Pancreas (tissue), 10 donors: ENCODE measurements around the gene ZNF397. TPM values are rescaled to one million over a fixed set of nuclear protein-coding genes. Genes with fewer than 3 reads are reported as not detected.

ENCODE experiments used
- ATAC-seq, 4 donors: fragments of 200-7000 bp; cut with Tn5 transposase; one replicate each; pipeline versions ENCODE4 v1.8.0 to v1.9.1; 2020; ENCODE audit warnings: mild to moderate bottlenecking in 4 of 4, moderate library complexity in 4 of 4
- DNase-seq, 6 donors: peaks; one replicate each; pipeline ENCODE4 v3.0.0-alpha.2; 2020
- FAIRE-seq: peaks from 2 replicates; lab custom pipeline; 2012; peaks lifted over from hg19 to GRCh38; lab: Jason Lieb, UNC
- H3K27ac ChIP-seq, 4 donors: fragments of 200-600 bp; sonication (generic); 1 replicate in 3 of 4; 2 replicates in 1 of 4; pipeline versions ENCODE4 v1.5.0 to v1.8.0; 2020
- H3K27me3 ChIP-seq, 4 donors: fragments of 200-600 bp; one replicate each; pipeline ENCODE4 v1.8.0; 2021
- H3K36me3 ChIP-seq, 3 donors: fragments of 200-600 bp; sonication (generic) in 1 of 3; one replicate each; pipeline versions ENCODE4 v1.5.0 to v1.8.0; 2020 to 2021
- H3K4me1 ChIP-seq, 3 donors: fragments of 200-600 bp; one replicate each; pipeline ENCODE4 v1.8.0; 2021
- H3K4me3 ChIP-seq, 4 donors: fragments of 200-600 bp; sonication (generic) in 2 of 4; one replicate each; pipeline versions ENCODE4 v1.5.0 to v1.8.0; 2020 to 2021
- H3K9me3 ChIP-seq, 4 donors: fragments of 200-600 bp; one replicate each; pipeline ENCODE4 v1.8.0; 2021
- WGBS, 2 donors: extraction: QIAGEN DNeasy Blood & Tissue Kit; methylation state at CpG; one replicate each; pipeline ENCODE4 v1.1.7; 2013; 5-methylcytosine and 5-hydroxymethylcytosine counted together
- intact Hi-C, 3 donors: fragments of 100-400 bp; cut with DNase I; formaldehyde crosslinking; loops; one replicate each; pipeline versions ENCODE4 v1.11.1 to v1.14.2; 2022
- polyA plus RNA-seq, 2 donors: library from polyadenylated mRNA; stranded (reverse); fragments of 200-250 nt; gene quantifications; one replicate each; pipeline ENCODE4 v1.2.3, GENCODE V29; 2013
- total RNA-seq, 6 donors: library from RNA; stranded (reverse); fragmentation: NEBNext Ultra II Directional in 4 of 6; extraction: Animal tissue kit (Norgen Biotek cat#: 25700) in 4 of 6; gene quantifications; one replicate each; pipeline versions ENCODE4 v1.2.1 to v1.2.4, GENCODE V29; 2021 to 2023
- TF ChIP-seq, protein P1 (sequence below), 4 donors: fragments of 200-600 bp; sonication (generic) in 3 of 4; IDR thresholded peaks; one replicate each; pipeline versions ENCODE4 v1.5.0 to v1.8.0; 2021; ENCODE audit warnings: antibody characterized with exemption in 4 of 4
- donor health status: healthy with polysubstance abuse.
- donor health status: DM: no; HTN: no; CAD: no; lungs with moderate emphysema.
- donor health status: DM: no; HTN: no; CAD: no.
- donor health status: control.
- donor health status: control.
- donor health status: Bipolar disorder and iron deficiency.
- donor health status: DM: yes; HTN: yes; CAD: no.
- donor health status: DM: no; HTN: no; CAD: no.
- donor health status: DM: no; HTN: no; CAD: no.
- donor health status: DM: yes; HTN: yes; CAD: no.

ZNF397 gene
- total and polyA plus RNA-seq, 8 donors = 8.5 to 16.3 (median 9.4) TPM

GRCh38 chr18:35246831-35247230 lies 6.0 kb downstream of the ZNF397 start:
- Histone ChIP-seq H3K4me3 (no peak overlapping the region), H3K4me1 (peaks cover 4 to 7% (median 5%) of the 10 kb centered on the region in 3 donors), H3K27ac (no peak overlapping the region), H3K36me3 (peaks cover 0 to 59% (median 14%) of the 10 kb centered on the region in 3 donors), H3K9me3 (no peaks in the 10 kb centered on the region), H3K27me3 (no peaks in the 10 kb centered on the region)
- TF ChIP-seq, protein P1, sequence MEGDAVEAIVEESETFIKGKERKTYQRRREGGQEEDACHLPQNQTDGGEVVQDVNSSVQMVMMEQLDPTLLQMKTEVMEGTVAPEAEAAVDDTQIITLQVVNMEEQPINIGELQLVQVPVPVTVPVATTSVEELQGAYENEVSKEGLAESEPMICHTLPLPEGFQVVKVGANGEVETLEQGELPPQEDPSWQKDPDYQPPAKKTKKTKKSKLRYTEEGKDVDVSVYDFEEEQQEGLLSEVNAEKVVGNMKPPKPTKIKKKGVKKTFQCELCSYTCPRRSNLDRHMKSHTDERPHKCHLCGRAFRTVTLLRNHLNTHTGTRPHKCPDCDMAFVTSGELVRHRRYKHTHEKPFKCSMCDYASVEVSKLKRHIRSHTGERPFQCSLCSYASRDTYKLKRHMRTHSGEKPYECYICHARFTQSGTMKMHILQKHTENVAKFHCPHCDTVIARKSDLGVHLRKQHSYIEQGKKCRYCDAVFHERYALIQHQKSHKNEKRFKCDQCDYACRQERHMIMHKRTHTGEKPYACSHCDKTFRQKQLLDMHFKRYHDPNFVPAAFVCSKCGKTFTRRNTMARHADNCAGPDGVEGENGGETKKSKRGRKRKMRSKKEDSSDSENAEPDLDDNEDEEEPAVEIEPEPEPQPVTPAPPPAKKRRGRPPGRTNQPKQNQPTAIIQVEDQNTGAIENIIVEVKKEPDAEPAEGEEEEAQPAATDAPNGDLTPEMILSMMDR (IDR thresholded peaks at IDR 0.05) = no peak
- ATAC-seq = no peak
- no peak for FAIRE-seq
- DNase-seq = no peak
- intact Hi-C loops = no loop called here

GRCh38 chr18:35247412-35248249 lies 6.8 kb downstream of the ZNF397 start:
- Histone ChIP-seq H3K4me1 (no peaks in the 10 kb centered on the region), H3K36me3 (peaks cover 0 to 56% (median 14%) of the 10 kb centered on the region in 3 donors), H3K27me3 (no peaks in the 10 kb centered on the region), H3K4me3 (no peak overlapping the region), H3K9me3 (no peaks in the 10 kb centered on the region), H3K27ac (no peak overlapping the region)
- 97% methylated on average over 14 of the region's 14 CpGs for WGBS, 2 donors
- TF ChIP-seq, protein P1 (IDR thresholded peaks at IDR 0.05) = no peak
- ATAC-seq (peak in 1 of 4 donors; percentile 19), DNase-seq (no peak), FAIRE-seq (no peak)
- intact Hi-C loops = no loop called here

DNA sequence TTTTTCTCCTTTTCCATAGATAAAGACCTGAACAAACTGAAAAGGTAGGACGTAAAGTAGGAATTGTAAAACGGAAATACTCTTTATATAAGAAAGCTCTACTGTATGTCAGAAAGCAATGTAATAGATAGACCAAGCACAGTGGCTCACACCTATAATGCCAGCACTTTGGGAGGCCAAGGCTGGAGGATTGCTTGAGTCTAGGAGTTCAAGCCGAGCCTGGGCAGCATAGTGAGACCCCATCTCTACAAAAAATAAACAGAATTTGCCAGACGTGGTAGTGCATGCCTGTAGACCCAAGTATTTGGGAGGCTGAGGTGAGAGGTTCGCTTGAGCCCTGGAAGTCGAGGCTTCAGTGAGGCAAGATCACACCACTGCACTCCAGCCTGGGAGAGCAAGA lies 7.6 kb downstream of the ZNF397 start:
- ATAC-seq (no peak), DNase-seq (no peak), FAIRE-seq (no peak)
- no peak overlapping the region for H3K27ac ChIP-seq
- intact Hi-C loops = no loop called here
- 96 to 98% methylated on average over 6 of the region's 6 CpGs for WGBS, 2 donors
- H3K27me3 ChIP-seq = no peaks in the 10 kb centered on the region
- H3K4me1 ChIP-seq = no peaks in the 10 kb centered on the region
- H3K36me3 ChIP-seq = peaks cover 0 to 53% (median 10%) of the 10 kb centered on the region in 3 donors
- TF ChIP-seq, protein P1 (IDR thresholded peaks at IDR 0.05) = no peak
- no peak overlapping the region for H3K4me3 ChIP-seq
- H3K9me3 ChIP-seq = no peaks in the 10 kb centered on the region

GRCh38 chr18:35252466-35252865 lies 11.6 kb downstream of the ZNF397 start:
- no peak overlapping the region for H3K27ac ChIP-seq
- H3K4me1 ChIP-seq = no peaks in the 10 kb centered on the region
- no peaks in the 10 kb centered on the region for H3K9me3 ChIP-seq
- intact Hi-C loops = no loop called here
- H3K4me3 ChIP-seq = no peak overlapping the region
- H3K27me3 ChIP-seq = no peaks in the 10 kb centered on the region
- peaks cover 0 to 25% (median 9%) of the 10 kb centered on the region in 3 donors for H3K36me3 ChIP-seq
- no peak for ATAC-seq
- whole genome bisulfite sequencing, 2 donors = 99 to 100% methylated on average over 1 of the region's 1 CpG
- no peak for DNase-seq
- TF ChIP-seq, protein P1 (IDR thresholded peaks at IDR 0.05) = no peak
- no peak for FAIRE-seq
